ENCODE results near the gene TSPAN10.

The TSPAN10 gene

GRCh38 chr17:81688616-81689015 lies 51.6 kb downstream of the TSPAN10 start:
- no peak for DNase-seq (ENCODE audit: low read depth)

- no peak for DNase-seq (ENCODE audit: low read depth)
Measured at GRCh38 chr17:81690066-81690465, 53.1 kb downstream of the TSPAN10 start.

- DNase-seq (ENCODE audit: low read depth), result no peak
Measured at GRCh38 chr17:81690549-81690948, 53.6 kb downstream of the TSPAN10 start.

- no peak for DNase-seq (ENCODE audit: low read depth)
Measured at GRCh38 chr17:81691196-81691595, 54.2 kb downstream of the TSPAN10 start.

- no peak for DNase-seq (ENCODE audit: low read depth)
Measured at GRCh38 chr17:81691608-81692007, 54.6 kb downstream of the TSPAN10 start.

DNA sequence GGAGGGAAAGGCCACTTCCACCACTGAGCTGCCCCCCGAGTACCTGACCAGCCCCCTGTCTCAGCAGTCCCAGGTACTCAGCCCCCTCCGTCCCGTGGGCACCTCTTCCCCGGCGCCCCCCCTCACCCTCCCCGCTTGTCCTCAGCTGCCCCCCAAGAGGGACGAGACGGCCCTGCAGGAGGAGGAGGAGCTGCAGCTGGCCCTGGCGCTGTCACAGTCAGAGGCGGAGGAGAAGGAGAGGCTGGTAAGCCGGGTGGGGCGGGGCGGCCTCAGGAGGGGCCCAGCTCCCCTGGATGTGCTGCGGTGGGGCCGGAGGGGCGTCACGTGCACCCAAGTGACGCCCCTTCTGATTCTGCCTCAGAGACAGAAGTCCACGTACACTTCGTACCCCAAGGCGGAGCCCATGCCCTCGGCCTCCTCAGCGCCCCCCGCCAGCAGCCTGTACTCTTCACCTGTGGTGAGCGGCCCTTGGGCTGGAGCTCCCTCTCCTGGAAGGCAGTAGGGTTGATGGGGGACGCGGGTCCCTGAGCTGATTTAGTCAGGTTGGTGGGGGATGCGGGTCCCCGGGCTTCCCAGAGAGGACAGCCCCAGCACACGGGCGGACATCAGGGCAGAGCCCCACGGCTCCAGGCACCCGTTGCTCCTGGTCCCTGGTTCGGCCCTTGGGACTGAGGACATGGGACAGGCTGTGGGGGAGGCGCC lies 56.7 kb downstream of the TSPAN10 start:
- DNase-seq (ENCODE audit: low read depth), result no peak

DNA sequence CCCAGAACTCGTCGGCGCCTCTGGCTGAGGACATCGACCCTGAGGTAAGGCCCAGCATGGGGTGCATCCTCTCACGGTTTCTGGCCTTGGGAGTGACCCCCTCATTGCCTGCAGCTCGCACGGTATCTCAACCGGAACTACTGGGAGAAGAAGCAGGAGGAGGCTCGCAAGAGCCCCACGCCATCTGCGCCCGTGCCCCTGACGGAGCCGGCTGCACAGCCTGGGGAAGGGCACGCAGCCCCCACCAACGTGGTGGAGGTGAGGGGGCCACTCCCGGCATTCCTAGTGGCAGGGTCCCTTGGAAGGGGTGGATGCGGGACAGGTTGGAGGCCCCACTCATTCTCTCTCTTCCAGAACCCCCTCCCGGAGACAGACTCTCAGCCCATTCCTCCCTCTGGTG lies 57.8 kb downstream of the TSPAN10 start:
- no peak for DNase-seq (ENCODE audit: low read depth)

DNA sequence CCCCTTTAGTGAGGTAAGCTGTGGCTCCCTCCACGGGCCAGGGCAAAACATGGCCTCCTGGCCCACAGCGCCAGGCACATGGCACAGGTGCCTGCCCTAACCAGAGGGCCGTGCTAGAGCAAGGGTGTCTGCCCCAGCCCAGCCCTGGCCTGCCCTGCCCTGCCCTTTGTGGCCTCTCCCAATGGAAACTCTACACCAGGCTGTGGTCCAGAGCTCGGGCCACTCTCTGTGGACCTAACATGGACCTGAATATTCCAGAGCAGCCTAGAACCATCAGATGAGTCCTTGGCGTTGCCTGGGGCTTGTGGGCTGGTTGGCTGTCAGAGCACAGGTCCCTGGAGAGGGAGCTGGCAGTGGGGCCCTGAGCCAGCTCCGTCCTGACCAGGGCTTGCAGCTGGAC lies 58.2 kb downstream of the TSPAN10 start:
- DNase-seq (ENCODE audit: low read depth), result no peak

GRCh38 chr17:81695801-81696200 lies 58.8 kb downstream of the TSPAN10 start:
- DNase-seq (ENCODE audit: low read depth), result no peak

DNA sequence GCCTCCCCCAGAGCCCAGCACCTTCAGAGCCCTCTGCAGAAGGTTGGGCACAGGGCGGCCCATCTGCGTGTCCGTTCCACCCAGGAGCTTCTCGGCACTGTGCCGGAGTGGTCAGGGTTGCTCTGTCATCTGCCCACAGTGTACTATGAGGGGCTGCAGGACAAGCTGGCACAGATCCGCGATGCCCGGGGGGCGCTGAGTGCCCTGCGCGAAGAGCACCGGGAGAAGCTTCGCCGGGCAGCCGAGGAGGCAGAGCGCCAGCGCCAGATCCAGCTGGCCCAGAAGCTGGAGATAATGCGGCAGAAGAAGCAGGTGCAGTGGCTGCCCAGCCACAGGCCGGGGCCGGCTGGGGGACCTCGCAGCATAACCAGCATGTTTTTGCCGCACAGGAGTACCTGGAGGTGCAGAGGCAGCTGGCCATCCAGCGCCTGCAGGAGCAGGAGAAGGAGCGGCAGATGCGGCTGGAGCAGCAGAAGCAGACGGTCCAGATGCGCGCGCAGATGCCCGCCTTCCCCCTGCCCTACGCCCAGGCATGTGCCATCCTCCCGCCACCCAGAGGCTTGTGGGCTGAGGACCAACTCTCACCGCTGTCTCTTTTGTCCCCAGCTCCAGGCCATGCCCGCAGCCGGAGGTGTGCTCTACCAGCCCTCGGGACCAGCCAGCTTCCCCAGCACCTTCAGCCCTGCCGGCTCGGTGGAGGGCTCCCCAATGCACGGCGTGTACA lies 59.4 kb downstream of the TSPAN10 start:
- DNase-seq (ENCODE audit: low read depth), result no peak

DNA sequence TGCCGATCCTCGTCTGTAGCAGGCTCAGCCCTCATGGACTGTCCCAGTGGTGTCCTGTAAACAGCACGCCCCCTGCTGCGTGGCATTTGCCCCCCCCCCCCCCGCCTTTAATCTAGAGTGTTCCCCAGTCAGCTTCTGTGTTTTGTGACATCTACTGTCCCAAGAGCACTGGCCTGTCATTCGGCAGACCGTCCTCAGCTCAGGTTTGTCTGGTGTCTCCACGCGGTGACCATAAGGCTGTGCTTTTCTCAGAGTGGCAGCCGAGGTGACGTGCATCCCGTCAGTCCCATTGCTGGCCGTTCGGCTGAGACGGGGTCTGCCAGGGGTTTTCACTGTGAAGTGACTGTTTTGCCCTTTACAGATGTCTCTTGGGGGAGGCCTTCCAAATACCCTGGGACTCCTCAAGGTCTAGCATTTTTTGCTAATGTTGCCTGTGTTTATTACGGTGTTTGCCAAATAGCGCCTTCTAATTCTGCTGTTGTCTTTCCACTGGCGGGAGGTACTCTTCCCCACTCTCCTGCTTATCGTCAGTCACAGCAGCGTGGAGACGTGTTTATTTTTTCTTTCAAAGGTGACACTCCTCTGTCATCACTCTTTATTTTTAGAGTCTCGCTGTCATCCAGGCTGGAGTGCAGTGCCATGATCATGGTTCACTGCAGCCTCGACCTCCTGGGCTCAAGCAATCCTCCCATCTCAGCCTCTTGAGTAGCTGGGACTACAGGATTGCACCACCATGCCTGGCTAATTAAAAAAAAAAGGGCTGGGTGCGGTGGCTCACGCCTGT lies 60.5 kb downstream of the TSPAN10 start:
- no peak for DNase-seq (ENCODE audit: low read depth)

All from activated gamma-delta T cell treated with anti-CD3 and anti-CD28 coated beads, Interleukin-2, amount 50 U/mL, for 16 hours (primary cell).